Epithelial cell of proximal tubule (primary cell): ENCODE measurements around the gene OVCA2. TPM values are rescaled to one million over a fixed set of nuclear protein-coding genes. Genes with fewer than 3 reads are reported as not detected.

ENCODE experiments used
- DNase-seq: peaks from one replicate; pipeline ENCODE4 v3.0.0-alpha.2; 2011; ENCODE audit warnings: low read depth
- H3K4me3 ChIP-seq: 2 replicates; pipeline ENCODE4 v1.5.1; 2011; ENCODE audit warnings: low read depth, mild to moderate bottlenecking, low read length
- total RNA-seq: library from RNA; depleted of rRNA; stranded (reverse); fragments of >200 nt; gene quantifications from 2 replicates; pipeline ENCODE4 v1.2.3, GENCODE V29; 2015
- TF ChIP-seq, protein P1 (sequence below): conservative IDR thresholded peaks from 2 replicates; pipeline ENCODE4 v1.5.1; 2012; ENCODE audit warnings: low read depth, mild to moderate bottlenecking, low read length

OVCA2 gene
- total RNA-seq, 1 donor from 2014 or later: 55.4 TPM

DNA sequence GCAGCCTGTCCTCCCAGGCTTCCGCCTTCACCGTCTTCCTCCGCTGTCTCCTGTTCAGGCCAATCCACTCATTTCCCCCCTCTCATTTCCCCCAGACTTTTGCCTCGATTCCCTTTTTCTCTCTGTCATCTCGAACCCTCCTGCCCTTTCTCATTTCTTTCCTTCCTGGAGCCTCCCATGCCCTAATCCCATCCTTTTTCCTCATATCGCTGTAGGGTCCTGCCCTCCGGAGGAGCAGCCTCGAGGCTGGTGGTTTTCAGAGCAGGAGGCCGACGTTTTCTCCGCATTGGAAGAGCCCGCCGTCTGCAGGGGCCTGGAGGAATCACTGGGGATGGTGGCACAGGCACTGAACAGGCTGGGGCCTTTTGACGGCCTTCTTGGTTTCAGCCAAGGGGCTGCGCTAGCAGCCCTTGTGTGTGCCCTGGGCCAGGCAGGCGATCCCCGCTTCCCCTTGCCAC lies 597 bp downstream of the OVCA2 start:
- DNase-seq: no peak
- H3K4me3 ChIP-seq: peak overlapping the region; percentile 74
- TF ChIP-seq, protein P1, sequence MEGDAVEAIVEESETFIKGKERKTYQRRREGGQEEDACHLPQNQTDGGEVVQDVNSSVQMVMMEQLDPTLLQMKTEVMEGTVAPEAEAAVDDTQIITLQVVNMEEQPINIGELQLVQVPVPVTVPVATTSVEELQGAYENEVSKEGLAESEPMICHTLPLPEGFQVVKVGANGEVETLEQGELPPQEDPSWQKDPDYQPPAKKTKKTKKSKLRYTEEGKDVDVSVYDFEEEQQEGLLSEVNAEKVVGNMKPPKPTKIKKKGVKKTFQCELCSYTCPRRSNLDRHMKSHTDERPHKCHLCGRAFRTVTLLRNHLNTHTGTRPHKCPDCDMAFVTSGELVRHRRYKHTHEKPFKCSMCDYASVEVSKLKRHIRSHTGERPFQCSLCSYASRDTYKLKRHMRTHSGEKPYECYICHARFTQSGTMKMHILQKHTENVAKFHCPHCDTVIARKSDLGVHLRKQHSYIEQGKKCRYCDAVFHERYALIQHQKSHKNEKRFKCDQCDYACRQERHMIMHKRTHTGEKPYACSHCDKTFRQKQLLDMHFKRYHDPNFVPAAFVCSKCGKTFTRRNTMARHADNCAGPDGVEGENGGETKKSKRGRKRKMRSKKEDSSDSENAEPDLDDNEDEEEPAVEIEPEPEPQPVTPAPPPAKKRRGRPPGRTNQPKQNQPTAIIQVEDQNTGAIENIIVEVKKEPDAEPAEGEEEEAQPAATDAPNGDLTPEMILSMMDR: peak; percentile 41

DNA sequence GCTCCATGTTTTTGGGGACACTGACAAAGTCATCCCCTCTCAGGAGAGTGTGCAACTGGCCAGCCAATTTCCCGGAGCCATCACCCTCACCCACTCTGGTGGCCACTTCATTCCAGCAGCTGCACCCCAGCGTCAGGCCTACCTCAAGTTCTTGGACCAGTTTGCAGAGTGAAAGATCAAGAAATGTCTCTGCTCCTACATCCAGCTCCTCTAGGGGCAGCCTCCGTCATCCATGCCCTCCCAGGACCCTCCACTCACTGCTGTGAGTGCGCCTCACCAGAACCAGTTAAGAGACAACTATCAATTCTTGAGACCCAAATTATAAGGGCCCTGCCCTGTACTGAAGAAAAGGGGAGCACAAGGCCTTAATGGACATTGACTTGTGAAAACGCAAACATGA lies 1.1 kb downstream of the OVCA2 start:
- TF ChIP-seq, protein P1: no peak
- no peak for DNase-seq
- peak overlapping the region; percentile 74 for H3K4me3 ChIP-seq

DNA sequence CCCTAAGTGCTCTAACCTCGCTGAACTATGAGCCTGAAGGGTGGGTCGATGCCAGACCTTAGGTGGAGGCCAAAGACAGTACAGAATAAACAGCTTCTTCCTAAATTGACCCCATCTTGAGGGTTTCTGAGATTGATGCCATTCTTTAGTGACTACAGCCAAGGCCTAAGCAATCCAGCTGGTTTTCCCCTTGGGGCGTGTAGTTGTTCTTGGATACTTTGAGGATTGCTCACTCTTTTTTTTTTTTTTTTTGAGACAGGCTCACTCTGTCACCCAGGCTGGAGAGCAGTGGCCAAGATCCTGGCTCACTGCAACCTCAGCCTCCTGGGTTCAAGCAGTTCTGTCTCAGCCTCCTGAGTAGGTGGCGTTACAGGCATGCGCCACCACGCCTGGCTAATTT lies 2.0 kb downstream of the OVCA2 start:
- no peak overlapping the region for H3K4me3 ChIP-seq
- TF ChIP-seq, protein P1: no peak
- no peak for DNase-seq

DNA sequence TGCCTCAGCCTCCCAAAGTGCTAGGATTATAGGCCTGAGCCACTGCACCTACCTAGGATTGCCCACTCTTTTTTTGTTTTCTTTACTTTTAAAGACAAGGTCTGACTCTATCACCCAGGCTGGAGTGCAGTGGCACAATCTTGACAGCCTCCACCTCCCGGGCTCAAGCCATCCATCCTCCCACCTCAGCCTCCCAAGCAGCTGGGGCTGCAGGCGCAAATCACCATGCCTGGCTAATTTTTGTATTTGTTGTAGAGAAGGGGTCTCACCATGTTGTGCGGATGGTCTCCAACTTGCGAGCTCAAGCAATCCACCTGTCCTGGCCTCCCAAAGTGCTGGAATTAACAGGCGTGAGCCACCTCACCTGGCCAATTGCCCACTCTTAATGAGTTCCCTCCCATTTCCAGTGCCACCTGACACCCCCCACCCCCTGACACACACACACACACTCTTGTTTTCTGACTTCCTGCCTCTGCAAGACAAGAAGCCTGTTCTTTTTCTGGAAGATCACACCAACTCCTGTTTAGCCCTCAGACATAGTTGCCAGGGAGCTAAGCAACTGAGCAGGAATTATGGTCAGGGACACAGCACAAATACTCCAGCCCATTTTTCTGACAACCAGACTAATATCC lies 2.6 kb downstream of the OVCA2 start:
- TF ChIP-seq, protein P1: no peak
- DNase-seq: no peak
- no peak overlapping the region for H3K4me3 ChIP-seq

DNA sequence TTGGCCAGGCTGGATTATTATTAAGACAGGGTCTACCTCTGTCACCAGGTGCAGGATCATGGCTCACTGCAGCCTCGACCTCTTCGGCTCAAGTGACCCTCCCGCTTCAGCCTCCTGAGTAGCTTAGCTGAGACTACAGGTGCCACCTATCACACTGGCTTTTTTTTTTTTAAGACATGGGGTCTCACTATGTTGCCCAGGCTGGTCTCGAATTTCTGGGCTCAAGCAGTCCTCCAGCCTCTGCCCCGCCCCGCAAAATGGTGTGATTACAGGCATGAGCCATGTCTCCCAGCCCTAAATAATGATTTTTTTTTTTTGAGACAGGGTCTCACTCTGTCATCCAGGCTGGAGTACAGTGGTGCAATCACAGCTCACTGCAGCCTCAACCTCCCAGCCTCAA lies 5.8 kb downstream of the OVCA2 start:
- TF ChIP-seq, protein P1: no peak
- DNase-seq: no peak
- no peak overlapping the region for H3K4me3 ChIP-seq

DNA sequence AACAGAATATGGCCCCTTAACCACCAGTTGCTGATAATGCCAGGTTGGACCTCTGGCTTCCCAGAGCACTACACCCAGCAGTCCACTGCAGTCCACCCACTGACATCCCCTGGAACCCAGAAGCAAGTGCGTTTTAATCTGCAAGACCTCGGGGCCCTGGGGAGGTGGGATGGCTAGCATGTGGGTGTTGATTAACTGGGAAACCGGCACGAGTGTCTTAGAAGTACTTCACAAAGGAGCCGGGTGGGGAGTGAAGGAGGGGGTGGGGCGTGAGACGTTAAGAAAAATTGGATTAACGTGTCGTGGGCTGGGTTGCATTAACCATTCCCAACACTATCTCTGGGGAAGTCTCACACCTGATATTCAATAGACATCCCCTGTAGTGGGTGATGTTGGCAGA lies 7.0 kb downstream of the OVCA2 start:
- peak overlapping the region; percentile 66 for H3K4me3 ChIP-seq
- TF ChIP-seq, protein P1: no peak

More for the DNA sequence above, 7.0 kb downstream of the OVCA2 start:
- DNase-seq: no peak
